GM23338 (cell line): ENCODE measurements around the gene JMJD7. TPM values are rescaled to one million over a fixed set of nuclear protein-coding genes. Genes with fewer than 3 reads are reported as not detected.

ENCODE experiments used
- ATAC-seq: fragments of 200-7000 bp; cut with Tn5 transposase; 3 replicates; pipeline ENCODE4 v1.9.1; 2020
- DNase-seq: peaks from one replicate; pipeline ENCODE4 v3.0.0-alpha.2; 2015; ENCODE audit warnings: low spot score
- H2AFZ ChIP-seq: fragments of 200-600 bp; sonication (generic); 2 replicates; pipeline ENCODE4 v1.8.0; 2016; ENCODE audit warnings: antibody characterized with exemption, mild to moderate bottlenecking, moderate library complexity
- H3F3A ChIP-seq: fragments of 200-600 bp; sonication (generic); replicated peaks from 2 replicates; pipeline ENCODE4 v1.8.0; 2017; ENCODE audit warnings: antibody characterized with exemption, mixed run types, low read depth
- H3K27ac ChIP-seq: fragments of 200-600 bp; sonication (generic); 2 replicates; pipeline ENCODE4 v1.6.1; 2016; ENCODE audit warnings: low read depth
- H3K27me3 ChIP-seq: fragments of 200-600 bp; sonication (generic); 2 replicates; pipeline ENCODE4 v1.8.0; 2016; ENCODE audit warnings: mild to moderate bottlenecking, mixed run types, moderate library complexity; ENCODE audit not compliant: insufficient read depth
- H3K36me3 ChIP-seq: fragments of 200-600 bp; sonication (generic); 2 replicates; pipeline ENCODE4 v1.8.0; 2016; ENCODE audit warnings: mild to moderate bottlenecking; ENCODE audit not compliant: insufficient read depth
- H3K4me1 ChIP-seq: fragments of 200-600 bp; sonication (generic); 2 replicates; pipeline ENCODE4 v1.8.0; 2016; ENCODE audit warnings: mild to moderate bottlenecking, moderate library complexity; ENCODE audit not compliant: insufficient read depth
- H3K4me2 ChIP-seq: fragments of 200-600 bp; sonication (generic); 2 replicates; pipeline ENCODE4 v1.7.1; 2017; ENCODE audit warnings: mixed run types
- H3K4me3 ChIP-seq: fragments of 200-600 bp; sonication (generic); 2 replicates; pipeline ENCODE4 v1.6.1; 2016; ENCODE audit warnings: mixed run types
- H3K79me2 ChIP-seq: fragments of 200-600 bp; sonication (generic); replicated peaks from 2 replicates; pipeline ENCODE4 v1.8.0; 2017; ENCODE audit warnings: mild to moderate bottlenecking; ENCODE audit not compliant: insufficient read depth
- H3K9me2 ChIP-seq: fragments of 200-600 bp; sonication (generic); 2 replicates; pipeline ENCODE4 v1.8.0; 2017; ENCODE audit not compliant: insufficient read depth
- H4K20me1 ChIP-seq: fragments of 200-600 bp; sonication (generic); replicated peaks from 2 replicates; pipeline ENCODE4 v1.8.0; 2017; ENCODE audit warnings: mild to moderate bottlenecking; ENCODE audit not compliant: insufficient read depth
- H3K27ac Mint-ChIP-seq: 2 replicates; pipeline ENCODE4 v1.8.0; 2020; ENCODE audit warnings: inconsistent platforms, mild to moderate bottlenecking, moderate library complexity, mixed read lengths
- H3K27me3 Mint-ChIP-seq: 3 replicates; pipeline ENCODE4 v1.8.0; 2022; ENCODE audit warnings: low read depth, mild to moderate bottlenecking, moderate library complexity, mixed read lengths, inconsistent platforms; ENCODE audit not compliant: insufficient read depth, poor library complexity
- H3K36me3 Mint-ChIP-seq: 3 replicates; pipeline ENCODE4 v1.8.0; 2021; ENCODE audit warnings: low read depth, mild to moderate bottlenecking, inconsistent platforms, moderate library complexity, mixed read lengths
- H3K4me1 Mint-ChIP-seq: 3 replicates; pipeline ENCODE4 v1.8.0; 2020; ENCODE audit warnings: mild to moderate bottlenecking, inconsistent platforms, mixed read lengths
- H3K4me3 Mint-ChIP-seq: 3 replicates; pipeline ENCODE4 v1.8.0; 2021; ENCODE audit warnings: moderate library complexity, mild to moderate bottlenecking, inconsistent platforms, mixed read lengths
- H3K9me3 Mint-ChIP-seq: 3 replicates; pipeline ENCODE4 v1.8.0; 2020; ENCODE audit warnings: moderate library complexity, mild to moderate bottlenecking, inconsistent platforms, mixed read lengths
- CREB1 ChIP-seq: fragments of 250-450 bp; sonication (Bioruptor Pico); IDR thresholded peaks from 2 replicates; pipeline ENCODE4 v1.5.0; 2020; ENCODE audit warnings: low read depth, mild to moderate bottlenecking, moderate library complexity
- CTCF ChIP-seq, 2 experiments: fragments of 200-600 bp in 1 of 2; sonication (generic) in 1 of 2; conservative IDR thresholded peaks; 2 replicates each; pipeline versions ENCODE4 v1.5.1 to v1.6.1; 2016 to 2017; ENCODE audit warnings: antibody characterized with exemption in 2 of 2, low read depth in 2 of 2, mild to moderate bottlenecking in 2 of 2, moderate library complexity in 1 of 2
- POLR2AphosphoS5 ChIP-seq: IDR thresholded peaks from 2 replicates; pipeline ENCODE4 v1.6.1; 2016; ENCODE audit warnings: antibody characterized with exemption, low read depth
- ZNF331 ChIP-seq: fragments of 250-450 bp; sonication (Bioruptor Pico); IDR thresholded peaks from 2 replicates; pipeline ENCODE4 v1.5.0; 2020; ENCODE audit warnings: low read depth, mild to moderate bottlenecking, moderate library complexity
- polyA plus RNA-seq: library from polyadenylated mRNA; unstranded; fragments of >200 nt; fragmentation: Nextera tagmentation; extraction: Ambion mirVana; gene quantifications from 2 replicates; pipeline ENCODE4 v1.2.1, GENCODE V29; 2016
- total RNA-seq: library from RNA; depleted of rRNA; stranded (reverse); fragments of >200 nt; shearing (Covaris generic); gene quantifications from 2 replicates; pipeline ENCODE4 v1.2.3, GENCODE V29; 2014
- TF ChIP-seq, protein P1 (sequence below): IDR thresholded peaks from one replicate; pipeline ENCODE4 v1.6.1; 2018; ENCODE audit warnings: antibody characterized with exemption; ENCODE audit not compliant: unreplicated experiment
- TF ChIP-seq, protein P2 (sequence below): fragments of 250-450 bp; sonication (Bioruptor Pico); IDR thresholded peaks from 2 replicates; pipeline ENCODE4 v1.5.0; 2020; ENCODE audit warnings: mild to moderate bottlenecking, moderate library complexity

Gene JMJD7
- total and polyA plus RNA-seq, 2 experiments from 2014 or later: 8.5 to 9.2 TPM

- TF ChIP-seq, protein P1, sequence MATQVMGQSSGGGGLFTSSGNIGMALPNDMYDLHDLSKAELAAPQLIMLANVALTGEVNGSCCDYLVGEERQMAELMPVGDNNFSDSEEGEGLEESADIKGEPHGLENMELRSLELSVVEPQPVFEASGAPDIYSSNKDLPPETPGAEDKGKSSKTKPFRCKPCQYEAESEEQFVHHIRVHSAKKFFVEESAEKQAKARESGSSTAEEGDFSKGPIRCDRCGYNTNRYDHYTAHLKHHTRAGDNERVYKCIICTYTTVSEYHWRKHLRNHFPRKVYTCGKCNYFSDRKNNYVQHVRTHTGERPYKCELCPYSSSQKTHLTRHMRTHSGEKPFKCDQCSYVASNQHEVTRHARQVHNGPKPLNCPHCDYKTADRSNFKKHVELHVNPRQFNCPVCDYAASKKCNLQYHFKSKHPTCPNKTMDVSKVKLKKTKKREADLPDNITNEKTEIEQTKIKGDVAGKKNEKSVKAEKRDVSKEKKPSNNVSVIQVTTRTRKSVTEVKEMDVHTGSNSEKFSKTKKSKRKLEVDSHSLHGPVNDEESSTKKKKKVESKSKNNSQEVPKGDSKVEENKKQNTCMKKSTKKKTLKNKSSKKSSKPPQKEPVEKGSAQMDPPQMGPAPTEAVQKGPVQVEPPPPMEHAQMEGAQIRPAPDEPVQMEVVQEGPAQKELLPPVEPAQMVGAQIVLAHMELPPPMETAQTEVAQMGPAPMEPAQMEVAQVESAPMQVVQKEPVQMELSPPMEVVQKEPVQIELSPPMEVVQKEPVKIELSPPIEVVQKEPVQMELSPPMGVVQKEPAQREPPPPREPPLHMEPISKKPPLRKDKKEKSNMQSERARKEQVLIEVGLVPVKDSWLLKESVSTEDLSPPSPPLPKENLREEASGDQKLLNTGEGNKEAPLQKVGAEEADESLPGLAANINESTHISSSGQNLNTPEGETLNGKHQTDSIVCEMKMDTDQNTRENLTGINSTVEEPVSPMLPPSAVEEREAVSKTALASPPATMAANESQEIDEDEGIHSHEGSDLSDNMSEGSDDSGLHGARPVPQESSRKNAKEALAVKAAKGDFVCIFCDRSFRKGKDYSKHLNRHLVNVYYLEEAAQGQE: no peak
- TF ChIP-seq CTCF (conservative IDR thresholded peaks at IDR 0.05; ENCODE audit: low read depth in 2 of 2) (no peak), POLR2AphosphoS5 (no peak)
Measured at GRCh38 chr15:41823502-41823901, 4.4 kb upstream of the JMJD7 start (continued).

GRCh38 chr15:41824062-41824745 is 3.7 kb upstream of the JMJD7 start:
- ATAC-seq (no peak), DNase-seq (no peak)
- H3F3A ChIP-seq: no peaks in the 10 kb centered on the region
- H3K4me2 ChIP-seq: no peak overlapping the region
- peaks cover 9% of the 10 kb centered on the region for H3K4me1 Mint-ChIP-seq
- no peaks in the 10 kb centered on the region for H3K9me2 ChIP-seq
- H3K4me3 Mint-ChIP-seq: no peak overlapping the region
- H2AFZ ChIP-seq: no peak overlapping the region
- no peaks in the 10 kb centered on the region; the same call in 1 of the 2 replicates for H3K36me3 ChIP-seq
- H3K36me3 Mint-ChIP-seq: no peaks in the 10 kb centered on the region; the same call in 2 of the 3 replicates
- H3K9me3 Mint-ChIP-seq: no peaks in the 10 kb centered on the region
- H4K20me1 ChIP-seq: no peaks in the 10 kb centered on the region
- H3K27me3 ChIP-seq: peaks cover 5% of the 10 kb centered on the region; the same call in 1 of the 2 replicates
- H3K79me2 ChIP-seq: 0 out of 2 replicates have a peak, but pooled peaks cover 4% of the 10 kb centered on the region
- no peak overlapping the region for H3K4me3 ChIP-seq
- peaks cover 4% of the 10 kb centered on the region; the same call in 1 of the 2 replicates for H3K4me1 ChIP-seq
- 0 out of 2 replicates have a peak overlapping the region, but pooled peaks have one; percentile 8 for H3K27ac Mint-ChIP-seq
- H3K27me3 Mint-ChIP-seq: peaks cover 11% of the 10 kb centered on the region
- no peak overlapping the region for H3K27ac ChIP-seq
- TF ChIP-seq, protein P2, sequence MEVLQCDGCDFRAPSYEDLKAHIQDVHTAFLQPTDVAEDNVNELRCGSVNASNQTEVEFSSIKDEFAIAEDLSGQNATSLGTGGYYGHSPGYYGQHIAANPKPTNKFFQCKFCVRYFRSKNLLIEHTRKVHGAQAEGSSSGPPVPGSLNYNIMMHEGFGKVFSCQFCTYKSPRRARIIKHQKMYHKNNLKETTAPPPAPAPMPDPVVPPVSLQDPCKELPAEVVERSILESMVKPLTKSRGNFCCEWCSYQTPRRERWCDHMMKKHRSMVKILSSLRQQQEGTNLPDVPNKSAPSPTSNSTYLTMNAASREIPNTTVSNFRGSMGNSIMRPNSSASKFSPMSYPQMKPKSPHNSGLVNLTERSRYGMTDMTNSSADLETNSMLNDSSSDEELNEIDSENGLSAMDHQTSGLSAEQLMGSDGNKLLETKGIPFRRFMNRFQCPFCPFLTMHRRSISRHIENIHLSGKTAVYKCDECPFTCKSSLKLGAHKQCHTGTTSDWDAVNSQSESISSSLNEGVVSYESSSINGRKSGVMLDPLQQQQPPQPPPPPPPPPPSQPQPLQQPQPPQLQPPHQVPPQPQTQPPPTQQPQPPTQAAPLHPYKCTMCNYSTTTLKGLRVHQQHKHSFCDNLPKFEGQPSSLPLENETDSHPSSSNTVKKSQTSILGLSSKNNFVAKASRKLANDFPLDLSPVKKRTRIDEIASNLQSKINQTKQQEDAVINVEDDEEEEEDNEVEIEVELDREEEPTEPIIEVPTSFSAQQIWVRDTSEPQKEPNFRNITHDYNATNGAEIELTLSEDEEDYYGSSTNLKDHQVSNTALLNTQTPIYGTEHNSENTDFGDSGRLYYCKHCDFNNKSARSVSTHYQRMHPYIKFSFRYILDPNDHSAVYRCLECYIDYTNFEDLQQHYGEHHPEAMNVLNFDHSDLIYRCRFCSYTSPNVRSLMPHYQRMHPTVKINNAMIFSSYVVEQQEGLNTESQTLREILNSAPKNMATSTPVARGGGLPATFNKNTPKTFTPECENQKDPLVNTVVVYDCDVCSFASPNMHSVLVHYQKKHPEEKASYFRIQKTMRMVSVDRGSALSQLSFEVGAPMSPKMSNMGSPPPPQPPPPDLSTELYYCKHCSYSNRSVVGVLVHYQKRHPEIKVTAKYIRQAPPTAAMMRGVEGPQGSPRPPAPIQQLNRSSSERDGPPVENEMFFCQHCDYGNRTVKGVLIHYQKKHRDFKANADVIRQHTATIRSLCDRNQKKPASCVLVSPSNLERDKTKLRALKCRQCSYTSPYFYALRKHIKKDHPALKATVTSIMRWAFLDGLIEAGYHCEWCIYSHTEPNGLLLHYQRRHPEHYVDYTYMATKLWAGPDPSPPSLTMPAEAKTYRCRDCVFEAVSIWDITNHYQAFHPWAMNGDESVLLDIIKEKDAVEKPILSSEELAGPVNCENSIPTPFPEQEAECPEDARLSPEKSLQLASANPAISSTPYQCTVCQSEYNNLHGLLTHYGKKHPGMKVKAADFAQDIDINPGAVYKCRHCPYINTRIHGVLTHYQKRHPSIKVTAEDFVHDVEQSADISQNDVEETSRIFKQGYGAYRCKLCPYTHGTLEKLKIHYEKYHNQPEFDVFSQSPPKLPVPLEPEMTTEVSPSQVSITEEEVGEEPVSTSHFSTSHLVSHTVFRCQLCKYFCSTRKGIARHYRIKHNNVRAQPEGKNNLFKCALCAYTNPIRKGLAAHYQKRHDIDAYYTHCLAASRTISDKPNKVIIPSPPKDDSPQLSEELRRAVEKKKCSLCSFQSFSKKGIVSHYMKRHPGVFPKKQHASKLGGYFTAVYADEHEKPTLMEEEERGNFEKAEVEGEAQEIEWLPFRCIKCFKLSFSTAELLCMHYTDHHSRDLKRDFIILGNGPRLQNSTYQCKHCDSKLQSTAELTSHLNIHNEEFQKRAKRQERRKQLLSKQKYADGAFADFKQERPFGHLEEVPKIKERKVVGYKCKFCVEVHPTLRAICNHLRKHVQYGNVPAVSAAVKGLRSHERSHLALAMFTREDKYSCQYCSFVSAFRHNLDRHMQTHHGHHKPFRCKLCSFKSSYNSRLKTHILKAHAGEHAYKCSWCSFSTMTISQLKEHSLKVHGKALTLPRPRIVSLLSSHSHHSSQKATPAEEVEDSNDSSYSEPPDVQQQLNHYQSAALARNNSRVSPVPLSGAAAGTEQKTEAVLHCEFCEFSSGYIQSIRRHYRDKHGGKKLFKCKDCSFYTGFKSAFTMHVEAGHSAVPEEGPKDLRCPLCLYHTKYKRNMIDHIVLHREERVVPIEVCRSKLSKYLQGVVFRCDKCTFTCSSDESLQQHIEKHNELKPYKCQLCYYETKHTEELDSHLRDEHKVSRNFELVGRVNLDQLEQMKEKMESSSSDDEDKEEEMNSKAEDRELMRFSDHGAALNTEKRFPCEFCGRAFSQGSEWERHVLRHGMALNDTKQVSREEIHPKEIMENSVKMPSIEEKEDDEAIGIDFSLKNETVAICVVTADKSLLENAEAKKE (CRISPR knock-in tag): no peak
- TF ChIP-seq, protein P1: no peak
- no peak for TF ChIP-seq ZNF331
- no peak for TF ChIP-seq CREB1
